ENCODE measurements around the gene IDH2. TPM values are rescaled to one million over a fixed set of nuclear protein-coding genes. Genes with fewer than 3 reads are reported as not detected.

Gene IDH2
- polyA plus RNA-seq, 1 donor (not counting 4 experiments of a cell fraction or from before 2014, with no cell fraction given), result 27.9 TPM

DNA sequence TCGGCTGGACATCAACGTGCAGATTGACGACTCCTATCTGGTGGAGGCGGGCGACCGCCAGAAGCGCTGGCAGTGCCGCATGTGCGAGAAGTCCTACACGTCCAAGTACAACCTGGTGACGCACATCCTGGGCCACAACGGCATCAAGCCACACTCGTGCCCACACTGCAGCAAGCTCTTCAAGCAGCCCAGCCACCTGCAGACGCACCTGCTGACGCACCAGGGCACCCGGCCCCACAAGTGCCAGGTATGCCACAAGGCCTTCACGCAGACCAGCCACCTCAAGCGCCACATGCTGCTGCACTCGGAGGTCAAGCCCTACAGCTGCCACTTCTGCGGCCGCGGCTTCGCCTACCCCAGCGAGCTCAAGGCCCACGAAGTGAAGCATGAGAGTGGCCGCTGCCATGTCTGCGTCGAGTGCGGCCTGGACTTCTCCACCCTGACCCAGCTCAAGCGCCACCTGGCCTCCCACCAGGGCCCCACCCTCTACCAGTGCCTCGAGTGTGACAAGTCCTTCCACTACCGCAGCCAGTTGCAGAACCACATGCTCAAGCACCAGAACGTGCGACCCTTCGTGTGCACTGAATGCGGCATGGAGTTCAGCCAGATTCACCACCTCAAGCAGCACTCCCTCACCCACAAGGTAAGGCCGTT lies 34.2 kb downstream of the IDH2 start:
- no peak overlapping the region for H3K4me2 ChIP-seq (ENCODE audit: control insufficient read depth, extremely low read depth, insufficient read depth, low read depth, low read length)
- H3K9me1 ChIP-seq (ENCODE audit: control insufficient read depth, extremely low read depth, insufficient read depth, low read length), result no peaks in the 10 kb centered on the region
- TF ChIP-seq EZH2 (IDR thresholded peaks at IDR 0.05; ENCODE audit: low read length), result no peak
- TF ChIP-seq, protein P1, sequence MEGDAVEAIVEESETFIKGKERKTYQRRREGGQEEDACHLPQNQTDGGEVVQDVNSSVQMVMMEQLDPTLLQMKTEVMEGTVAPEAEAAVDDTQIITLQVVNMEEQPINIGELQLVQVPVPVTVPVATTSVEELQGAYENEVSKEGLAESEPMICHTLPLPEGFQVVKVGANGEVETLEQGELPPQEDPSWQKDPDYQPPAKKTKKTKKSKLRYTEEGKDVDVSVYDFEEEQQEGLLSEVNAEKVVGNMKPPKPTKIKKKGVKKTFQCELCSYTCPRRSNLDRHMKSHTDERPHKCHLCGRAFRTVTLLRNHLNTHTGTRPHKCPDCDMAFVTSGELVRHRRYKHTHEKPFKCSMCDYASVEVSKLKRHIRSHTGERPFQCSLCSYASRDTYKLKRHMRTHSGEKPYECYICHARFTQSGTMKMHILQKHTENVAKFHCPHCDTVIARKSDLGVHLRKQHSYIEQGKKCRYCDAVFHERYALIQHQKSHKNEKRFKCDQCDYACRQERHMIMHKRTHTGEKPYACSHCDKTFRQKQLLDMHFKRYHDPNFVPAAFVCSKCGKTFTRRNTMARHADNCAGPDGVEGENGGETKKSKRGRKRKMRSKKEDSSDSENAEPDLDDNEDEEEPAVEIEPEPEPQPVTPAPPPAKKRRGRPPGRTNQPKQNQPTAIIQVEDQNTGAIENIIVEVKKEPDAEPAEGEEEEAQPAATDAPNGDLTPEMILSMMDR (optimal IDR thresholded peaks at IDR 0.05 in 1 of 3, IDR thresholded peaks at IDR 0.05 in 1 of 3, conservative IDR thresholded peaks at IDR 0.05 in 1 of 3; ENCODE audit: extremely low read depth in 1 of 3, insufficient read depth in 2 of 3, low read length in 3 of 3), result no peak
- no peak overlapping the region for H2AFZ ChIP-seq (ENCODE audit: control insufficient read depth, low read length)
- no peaks in the 10 kb centered on the region for H3K9me3 ChIP-seq (ENCODE audit: control insufficient read depth, low read depth, low read length)
- no peak for DNase-seq (ENCODE audit: low read depth, low spot score)
- H3K4me1 ChIP-seq (ENCODE audit: control insufficient read depth, extremely low read depth, insufficient read depth, low read length), result peaks cover 4% of the 10 kb centered on the region
- H3K27ac ChIP-seq (ENCODE audit: control insufficient read depth, insufficient read depth, low read length), result no peak overlapping the region
- H3K27me3 ChIP-seq (ENCODE audit: control insufficient read depth, extremely low read depth, insufficient read depth, low read length), result no peaks in the 10 kb centered on the region
- H3K9ac ChIP-seq (ENCODE audit: control insufficient read depth, extremely low read depth, insufficient read depth, low read length), result no peak overlapping the region
- H3K79me2 ChIP-seq (ENCODE audit: control insufficient read depth, insufficient read depth, low read length), result no peaks in the 10 kb centered on the region
- H3K4me3 ChIP-seq (ENCODE audit: control insufficient read depth in 2 of 3, extremely low read depth in 1 of 3, insufficient read depth in 2 of 3, low read depth in 1 of 3, low read length in 3 of 3), result no peak overlapping the region
- peaks cover 0 to 13% of the 10 kb centered on the region in 2 experiments for H3K36me3 ChIP-seq (ENCODE audit: control insufficient read depth in 2 of 2, extremely low read depth in 1 of 2, insufficient read depth in 2 of 2, low read length in 2 of 2)
- no peaks in the 10 kb centered on the region for H4K20me1 ChIP-seq (ENCODE audit: control insufficient read depth, extremely low read depth, insufficient read depth, low read length)
- FAIRE-seq, result no peak
- dilution Hi-C loops (cut with MboI; ENCODE audit: extremely low pct_ligation_motif_present, low sequenced_read_pairs), result no loop called here

DNA sequence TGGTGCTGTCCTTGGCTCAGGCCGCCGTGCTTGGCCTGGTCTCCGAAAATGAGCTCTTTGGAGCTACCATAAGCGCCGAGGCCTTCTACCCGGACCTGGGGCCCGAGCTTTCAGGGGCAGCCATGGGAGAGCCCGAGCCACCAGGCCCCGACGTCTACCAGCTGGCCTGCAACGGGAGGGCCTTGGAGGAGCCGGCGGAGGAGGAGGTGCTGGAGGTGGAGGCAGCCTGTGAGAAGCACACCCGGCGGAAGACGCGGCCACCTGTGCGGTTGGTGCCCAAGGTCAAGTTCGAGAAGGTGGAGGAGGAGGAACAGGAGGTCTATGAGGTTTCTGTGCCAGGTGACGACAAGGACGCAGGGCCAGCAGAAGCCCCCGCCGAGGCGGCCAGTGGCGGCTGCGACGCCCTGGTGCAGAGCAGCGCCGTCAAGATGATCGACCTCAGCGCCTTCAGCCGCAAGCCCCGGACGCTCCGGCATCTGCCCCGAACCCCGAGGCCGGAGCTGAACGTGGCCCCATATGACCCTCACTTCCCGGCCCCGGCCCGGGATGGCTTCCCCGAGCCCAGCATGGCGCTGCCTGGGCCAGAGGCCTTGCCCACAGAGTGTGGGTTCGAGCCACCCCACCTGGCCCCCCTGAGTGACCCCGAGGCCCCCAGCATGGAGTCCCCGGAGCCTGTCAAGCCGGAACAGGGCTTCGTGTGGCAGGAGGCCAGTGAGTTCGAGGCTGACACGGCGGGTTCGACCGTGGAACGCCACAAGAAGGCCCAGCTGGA lies 34.9 kb downstream of the IDH2 start:
- Histone ChIP-seq H3K4me3 (ENCODE audit: control insufficient read depth in 2 of 3, extremely low read depth in 1 of 3, insufficient read depth in 2 of 3, low read depth in 1 of 3, low read length in 3 of 3) (no peak overlapping the region), H3K27ac (ENCODE audit: control insufficient read depth, insufficient read depth, low read length) (no peak overlapping the region), H3K79me2 (ENCODE audit: control insufficient read depth, insufficient read depth, low read length) (no peaks in the 10 kb centered on the region), H3K9me1 (ENCODE audit: control insufficient read depth, extremely low read depth, insufficient read depth, low read length) (no peaks in the 10 kb centered on the region), H3K4me1 (ENCODE audit: control insufficient read depth, extremely low read depth, insufficient read depth, low read length) (peaks cover 11% of the 10 kb centered on the region), H3K4me2 (ENCODE audit: control insufficient read depth, extremely low read depth, insufficient read depth, low read depth, low read length) (no peak overlapping the region), H4K20me1 (ENCODE audit: control insufficient read depth, extremely low read depth, insufficient read depth, low read length) (no peaks in the 10 kb centered on the region), H3K36me3 (ENCODE audit: control insufficient read depth in 2 of 2, extremely low read depth in 1 of 2, insufficient read depth in 2 of 2, low read length in 2 of 2) (peaks cover 0 to 7% of the 10 kb centered on the region in 2 experiments), H3K9ac (ENCODE audit: control insufficient read depth, extremely low read depth, insufficient read depth, low read length) (no peak overlapping the region), H2AFZ (ENCODE audit: control insufficient read depth, low read length) (no peak overlapping the region), H3K27me3 (ENCODE audit: control insufficient read depth, extremely low read depth, insufficient read depth, low read length) (no peaks in the 10 kb centered on the region), H3K9me3 (ENCODE audit: control insufficient read depth, low read depth, low read length) (no peaks in the 10 kb centered on the region)
- dilution Hi-C loops (cut with MboI; ENCODE audit: extremely low pct_ligation_motif_present, low sequenced_read_pairs), result no loop called here
- DNase-seq (ENCODE audit: low read depth, low spot score), result no peak
- TF ChIP-seq, protein P1 (optimal IDR thresholded peaks at IDR 0.05 in 1 of 3, IDR thresholded peaks at IDR 0.05 in 1 of 3, conservative IDR thresholded peaks at IDR 0.05 in 1 of 3; ENCODE audit: extremely low read depth in 1 of 3, insufficient read depth in 2 of 3, low read length in 3 of 3), result no peak
- no peak for TF ChIP-seq EZH2 (IDR thresholded peaks at IDR 0.05; ENCODE audit: low read length)
- no peak for FAIRE-seq
